Sigmoid colon (tissue), 4 donors: Measurements from ENCODE around the gene BHMT2.

Experiments
- CTCF ChIP-seq, 4 experiments: fragments of 450-650 bp in 3 of 4; fragments of 200-600 bp in 1 of 4; IDR thresholded peaks; one replicate each; pipeline ENCODE4 v1.5.1; 2016 to 2019; ENCODE audit warnings: antibody characterized with exemption in 4 of 4, mild to moderate bottlenecking in 3 of 4, moderate library complexity in 2 of 4
- POLR2A ChIP-seq, 2 donors: fragments of 450-650 bp; IDR thresholded peaks; one replicate each; pipeline ENCODE4 v1.6.1; 2016; ENCODE audit warnings: antibody characterized with exemption in 2 of 2, mild to moderate bottlenecking in 2 of 2, moderate library complexity in 2 of 2
- POLR2AphosphoS5 ChIP-seq, 4 donors: sonication (generic); formaldehyde crosslinking; IDR thresholded peaks; one replicate each; pipeline ENCODE4 v1.6.1; 2017; ENCODE audit warnings: antibody characterized with exemption in 4 of 4

DNA sequence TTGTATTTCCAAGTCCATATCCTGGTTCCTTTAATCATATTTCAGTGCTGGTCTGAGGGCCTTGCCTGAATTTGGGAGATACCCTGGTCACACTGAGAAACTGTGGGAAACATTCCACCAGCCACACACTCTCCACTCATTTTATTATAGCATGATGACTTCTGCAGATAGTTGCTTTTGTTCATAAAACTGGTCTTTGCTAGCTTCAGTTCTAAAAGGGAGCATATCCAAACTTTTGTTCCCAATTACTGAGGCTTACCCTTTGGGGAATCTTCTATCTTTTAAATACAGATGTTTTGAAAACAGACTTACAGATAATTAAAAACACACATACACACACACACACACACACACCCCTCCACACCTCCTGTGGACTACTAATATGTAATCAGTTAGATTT lies 21.1 kb upstream of the BHMT2 start:
- TF ChIP-seq CTCF (IDR thresholded peaks at IDR 0.05): no peak
- TF ChIP-seq POLR2AphosphoS5 (IDR thresholded peaks at IDR 0.05): no peak
- TF ChIP-seq POLR2A (IDR thresholded peaks at IDR 0.05): no peak
